T-helper 22 cell (primary cell): ENCODE results near the gene CENPP.
A peak's percentile ranks its signal among the peaks of the same experiment; 100 is the strongest.

Experiments used
- DNase-seq: peaks from one replicate; pipeline ENCODE4 v3.0.0-alpha.2; 2020; ENCODE audit warnings: low read depth

Gene CENPP

DNA sequence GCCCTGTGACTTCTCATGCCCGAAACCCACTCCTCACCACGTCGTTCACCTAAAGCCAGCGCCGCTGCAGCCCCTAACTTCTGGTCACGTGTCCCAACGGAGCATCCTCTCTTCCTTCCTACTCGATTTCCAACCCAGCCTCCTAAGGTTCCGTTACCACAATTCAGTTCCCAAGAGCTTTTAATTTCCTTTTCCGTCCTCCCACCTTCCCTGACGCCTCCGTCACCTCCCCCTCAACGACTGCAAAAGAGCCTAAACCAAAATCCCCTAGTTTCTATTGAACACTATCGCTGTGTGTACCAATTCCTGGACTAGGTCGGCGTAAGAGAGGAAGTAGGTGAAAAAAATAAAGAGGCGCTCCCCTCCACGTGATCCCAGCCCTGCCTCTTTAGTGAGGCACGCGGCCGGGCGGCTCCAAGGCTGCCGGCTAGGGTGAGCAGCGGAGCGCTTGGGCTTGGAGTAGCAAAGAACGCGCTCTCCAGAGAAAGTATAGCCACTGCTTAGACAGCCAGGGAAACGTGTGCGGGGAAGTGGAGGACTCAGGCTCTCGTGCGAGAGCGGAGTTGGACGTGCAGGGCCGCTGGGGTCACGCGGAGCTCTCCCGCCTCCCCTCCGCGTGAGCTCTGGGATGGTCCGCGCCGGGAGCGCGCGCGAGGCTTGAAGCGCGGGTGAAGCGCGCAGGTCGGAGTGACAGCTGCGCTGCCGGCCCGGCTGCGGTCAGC, at the start of gene CENPP, which contains the start of gene NOL8:
TSS of gene CENPP (plus strand) at position 685 of the 722 bp plus-strand sequence.
TSS of gene NOL8 (minus strand) at position 82 of the 722 bp plus-strand sequence. CDS start 1,189 bp downstream, outside the sequence.
- peak; percentile 72 for DNase-seq

DNA sequence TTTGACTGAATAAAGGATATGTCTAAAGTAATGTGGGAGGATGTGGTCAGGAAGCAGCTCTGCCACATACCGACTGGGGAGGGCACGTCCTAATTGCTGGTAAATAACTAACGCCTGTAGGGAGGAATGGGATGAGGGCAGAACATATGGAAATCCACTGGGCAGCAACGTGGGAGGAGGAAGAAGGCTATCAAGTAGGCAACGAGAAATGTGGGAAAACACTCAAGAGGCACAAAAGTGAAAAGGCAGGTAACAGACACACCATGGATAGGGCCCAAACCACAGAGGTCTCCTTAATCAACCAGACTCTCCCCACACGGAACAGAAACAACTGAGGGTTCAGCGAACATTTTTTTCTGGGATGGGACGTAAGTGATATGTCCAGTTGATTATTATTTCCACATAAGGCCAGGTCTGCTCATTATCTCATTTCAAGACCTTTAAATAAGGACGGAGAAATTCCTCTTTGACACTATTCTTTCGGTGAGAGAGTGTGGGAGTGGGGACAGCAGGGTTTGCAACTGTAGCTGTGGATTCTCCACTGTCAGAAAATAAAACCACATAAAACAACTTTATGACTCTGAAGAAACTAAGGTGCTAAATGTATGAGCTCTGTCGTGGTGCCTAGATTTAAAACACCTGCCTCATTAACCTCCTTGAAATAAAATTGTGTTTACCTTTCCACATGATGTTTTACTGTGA, 49.3 kb upstream of the CENPP start:
- no peak for DNase-seq

DNA sequence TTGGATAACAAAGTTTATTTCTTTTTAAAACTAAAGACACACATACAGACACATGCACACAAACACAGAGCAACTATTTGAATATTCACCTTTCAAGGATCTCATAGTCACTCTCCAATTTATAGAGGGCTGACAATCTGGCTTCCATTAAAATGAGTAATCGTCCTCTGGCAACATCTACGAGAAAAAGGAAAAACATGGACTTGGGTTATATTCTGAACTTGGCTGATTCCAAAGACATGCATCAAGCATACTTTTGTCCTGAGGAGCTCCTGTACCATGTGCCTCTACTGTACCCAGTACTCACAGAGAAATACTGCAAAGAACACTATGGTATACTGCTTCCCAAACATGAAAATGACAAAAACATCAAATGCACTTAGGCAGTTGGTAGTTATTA, 47.6 kb upstream of the CENPP start:
- DNase-seq, result no peak

DNA sequence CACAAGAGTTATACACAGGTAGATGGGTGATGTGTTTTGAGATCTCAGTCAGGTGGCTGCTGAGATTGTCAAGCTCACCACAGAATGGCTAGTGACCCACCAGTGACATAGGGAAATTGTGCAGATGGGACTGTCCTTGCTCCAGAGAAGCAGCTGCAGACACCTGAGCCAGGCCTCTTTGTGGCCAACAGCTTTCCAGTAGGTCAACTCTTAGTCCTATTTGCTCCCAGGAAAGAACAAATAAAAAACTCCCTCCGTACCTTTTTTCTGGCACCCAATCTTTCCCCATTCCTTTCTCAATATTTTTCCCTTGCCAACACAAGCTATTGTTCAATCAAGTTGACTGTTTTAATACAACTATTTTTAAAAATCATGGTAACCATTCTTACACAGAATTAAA, 46.5 kb upstream of the CENPP start:
- DNase-seq, result no peak

DNA sequence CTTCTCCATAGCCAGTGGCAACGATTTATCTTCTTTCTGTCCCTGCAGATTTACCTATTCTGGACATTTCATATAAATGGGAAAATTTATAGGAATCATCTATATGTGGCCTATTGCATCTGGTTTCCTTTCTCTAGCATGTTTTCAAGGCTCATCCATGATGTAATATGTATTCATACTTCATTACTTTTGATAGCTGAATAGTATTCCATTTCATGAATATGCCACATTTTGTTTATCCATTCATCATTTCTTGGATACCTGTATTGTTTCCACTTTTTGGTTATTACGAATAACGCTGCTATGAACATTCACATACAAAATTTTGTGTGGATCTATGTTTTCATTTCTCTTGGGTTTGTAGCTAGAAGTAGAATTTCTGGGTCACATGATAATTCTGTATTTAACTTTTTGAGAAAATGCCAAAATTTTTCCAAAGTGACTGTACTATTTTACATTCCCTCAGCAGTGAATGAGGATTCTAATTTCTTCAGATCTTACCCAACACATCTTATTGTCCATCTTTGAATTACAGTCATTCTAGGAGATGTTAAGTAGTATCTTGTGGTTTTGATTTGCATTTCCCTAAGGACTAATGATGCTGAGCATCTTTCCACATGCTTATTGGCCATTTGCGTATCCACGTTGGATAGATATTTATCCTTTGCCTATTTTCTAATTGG, 35.9 kb upstream of the CENPP start:
- DNase-seq, result no peak

DNA sequence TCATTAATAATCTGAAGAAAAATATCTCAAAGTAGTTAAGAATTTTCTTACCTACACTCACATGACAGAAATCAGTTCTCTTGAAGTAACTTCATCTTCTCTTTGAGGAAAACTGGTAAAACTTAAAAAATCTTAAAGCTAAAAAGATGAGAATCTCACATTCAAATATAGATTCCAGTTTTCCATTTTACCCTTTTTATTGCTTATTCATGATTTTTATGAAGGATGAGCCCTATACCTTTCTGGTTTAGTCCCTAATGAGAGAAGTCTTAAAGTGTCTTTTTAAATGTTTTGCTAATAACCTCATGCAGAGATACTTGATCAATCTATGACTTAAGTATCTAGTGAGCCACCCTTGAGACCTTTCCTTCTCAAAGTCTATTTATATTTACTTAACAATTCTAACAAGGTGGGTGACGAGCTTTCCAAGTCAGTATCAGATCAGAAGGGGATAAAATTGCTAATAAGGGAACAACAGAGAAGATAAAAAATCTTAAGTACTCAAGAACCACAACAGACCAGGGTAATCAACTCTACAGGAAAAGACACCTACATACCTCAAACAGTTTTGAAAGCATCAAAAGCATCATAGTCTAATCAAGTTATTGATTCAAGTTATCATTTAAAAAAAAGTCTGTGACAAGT, 34.8 kb upstream of the CENPP start:
- DNase-seq, result no peak

DNA sequence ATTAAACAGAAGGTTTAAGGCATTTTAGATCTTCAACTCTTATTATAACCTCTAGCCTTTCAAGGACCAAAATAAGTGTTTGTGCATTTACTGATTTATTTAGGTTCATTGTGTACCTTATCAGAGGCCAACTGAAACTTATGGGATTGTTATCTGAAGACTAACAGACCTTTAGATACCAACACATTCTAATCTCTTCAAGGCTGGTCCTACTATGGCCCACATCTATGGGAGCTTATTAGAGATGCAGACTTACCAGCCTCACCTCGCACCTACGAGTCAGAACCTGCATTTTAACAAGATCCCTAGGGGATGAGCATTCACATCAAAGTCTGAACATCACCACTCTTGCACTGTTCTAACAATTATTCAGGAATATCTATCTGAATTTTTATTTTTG, 34.2 kb upstream of the CENPP start:
- DNase-seq, result no peak

DNA sequence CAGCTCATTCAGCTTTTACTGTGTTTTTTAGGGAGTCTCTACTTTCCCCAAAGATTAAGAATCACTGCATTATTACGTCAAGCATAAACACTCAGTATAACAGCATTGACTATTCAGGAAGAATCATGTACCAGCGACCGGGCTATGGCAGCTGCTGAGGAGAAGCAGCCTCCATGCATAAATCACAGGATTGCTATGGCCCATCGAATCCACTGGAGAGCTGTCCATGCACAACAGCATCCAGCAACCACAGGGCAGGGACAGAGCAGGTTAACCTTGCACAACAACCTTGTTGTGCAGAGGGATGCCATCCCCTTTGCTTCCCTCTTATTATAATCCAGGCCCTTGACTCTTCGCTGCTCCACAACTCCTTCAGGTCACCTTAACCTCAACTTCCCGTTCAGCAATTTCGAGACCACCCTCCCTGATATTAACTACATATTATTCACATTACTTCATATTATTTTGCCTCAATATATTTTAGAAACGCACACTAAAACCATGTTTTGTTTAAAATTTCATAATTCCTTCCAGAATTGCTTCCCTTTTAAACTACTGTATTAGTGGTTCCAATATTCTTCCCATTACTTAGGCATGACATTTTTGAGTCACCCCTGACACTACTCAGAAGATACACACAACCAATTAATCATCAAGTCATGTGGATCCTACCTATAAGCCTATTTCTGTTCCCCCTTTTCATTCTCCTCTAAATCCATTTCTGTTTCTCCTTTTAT, 33.2 kb upstream of the CENPP start:
- no peak for DNase-seq

DNA sequence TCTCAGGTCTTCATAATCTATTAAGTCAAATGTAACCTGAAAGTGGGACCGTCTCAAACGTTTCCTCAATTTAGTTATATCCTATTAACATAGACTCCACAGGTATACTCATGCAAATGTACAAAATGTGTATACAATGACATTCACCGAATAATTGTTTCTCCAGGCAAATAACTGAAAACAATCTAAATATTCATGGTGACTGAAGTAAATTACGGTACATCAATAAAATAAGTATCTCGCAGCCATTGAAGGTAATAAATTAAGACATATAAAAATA, 32.7 kb upstream of the CENPP start:
- no peak for DNase-seq

DNA sequence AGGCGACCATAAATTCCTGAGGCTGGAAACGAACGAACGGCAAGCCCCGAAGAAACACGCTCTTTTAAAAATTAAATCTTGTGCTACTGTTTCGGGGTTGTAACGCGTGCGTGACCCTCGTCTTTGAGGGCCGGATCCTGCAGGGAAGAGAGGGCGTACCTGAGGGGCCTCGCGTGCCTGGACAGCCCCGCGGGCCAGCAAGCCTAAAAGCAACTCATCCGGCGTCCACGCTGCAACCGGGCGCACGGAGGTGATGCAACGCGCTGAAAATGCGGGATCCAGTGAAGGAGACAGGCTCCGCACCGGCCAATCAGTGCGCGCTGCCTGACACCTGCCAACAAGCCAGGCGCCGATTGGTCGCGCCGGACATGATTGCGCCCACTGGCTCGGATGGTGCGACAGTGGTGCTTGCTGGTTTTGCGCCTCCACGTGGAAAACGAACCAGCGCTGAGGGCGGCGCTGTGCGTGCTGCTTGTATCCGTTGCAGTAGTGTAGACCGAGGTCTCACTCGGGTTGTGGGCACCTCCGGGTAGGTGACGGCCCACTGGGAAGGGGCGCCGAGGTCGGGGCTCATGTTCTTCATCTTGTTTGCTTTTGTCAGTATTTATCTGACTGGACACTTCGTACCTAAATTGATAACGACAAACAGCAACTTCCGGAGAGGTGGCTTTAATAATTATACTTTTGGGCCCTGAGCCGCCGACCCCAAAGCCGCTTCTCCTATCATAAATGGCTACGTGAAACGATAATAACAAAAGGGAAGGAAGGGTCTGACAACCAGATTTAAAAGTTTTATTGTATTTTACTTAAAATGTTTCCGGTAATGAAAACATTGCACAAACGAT, 32.1 kb upstream of the CENPP start, which contains the start of gene IARS1:
TSS of gene IARS1 (minus strand) at position 246 of the 845 bp plus-strand sequence. CDS start 4,278 bp downstream, outside the sequence.
- DNase-seq, result peak; percentile 98

DNA sequence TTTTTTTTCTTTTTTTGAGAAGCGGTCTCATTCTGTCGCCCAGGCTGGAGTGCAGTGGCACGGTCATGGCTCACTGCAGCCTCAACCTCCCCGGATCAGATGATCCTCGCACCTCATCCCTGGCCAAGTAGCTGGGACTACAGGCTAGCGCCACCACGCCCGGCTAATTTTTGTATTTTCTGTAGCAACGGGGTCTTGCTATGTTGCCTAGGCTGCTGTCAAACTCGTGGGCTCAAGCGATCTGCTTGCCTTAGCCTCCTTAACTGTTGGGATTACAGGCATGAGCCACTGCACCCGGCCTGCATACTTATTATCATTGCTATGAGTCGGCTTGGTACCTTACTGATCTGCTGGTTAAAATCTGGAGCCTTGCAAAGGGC, 31.5 kb upstream of the CENPP start:
- DNase-seq, result no peak

DNA sequence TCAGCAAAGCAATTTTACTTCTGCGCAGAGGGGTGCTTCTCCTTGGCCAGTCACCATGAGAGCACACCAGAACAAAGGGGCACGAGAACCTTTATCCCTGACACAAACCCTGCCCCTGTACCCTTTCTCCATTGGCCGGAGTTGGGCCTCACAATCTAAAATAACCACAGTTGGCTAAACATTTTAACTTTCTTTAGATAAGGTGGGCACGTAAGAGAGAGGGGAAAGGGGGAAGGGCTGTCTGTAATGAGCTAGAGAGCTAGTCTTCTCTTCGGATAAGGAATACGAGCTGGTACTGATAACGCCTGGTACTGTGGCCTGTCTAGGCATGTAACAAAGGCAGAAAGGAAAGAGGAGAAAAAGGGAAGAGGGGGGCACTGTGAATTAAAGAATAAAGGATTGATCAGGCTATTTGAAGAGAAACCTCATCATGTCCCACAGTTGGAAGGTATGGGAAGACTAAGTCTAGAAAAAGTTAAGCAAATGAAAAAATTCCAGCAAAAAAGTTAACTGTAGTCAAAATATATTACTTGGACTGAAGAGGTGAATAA, 30.4 kb upstream of the CENPP start:
- DNase-seq, result no peak

DNA sequence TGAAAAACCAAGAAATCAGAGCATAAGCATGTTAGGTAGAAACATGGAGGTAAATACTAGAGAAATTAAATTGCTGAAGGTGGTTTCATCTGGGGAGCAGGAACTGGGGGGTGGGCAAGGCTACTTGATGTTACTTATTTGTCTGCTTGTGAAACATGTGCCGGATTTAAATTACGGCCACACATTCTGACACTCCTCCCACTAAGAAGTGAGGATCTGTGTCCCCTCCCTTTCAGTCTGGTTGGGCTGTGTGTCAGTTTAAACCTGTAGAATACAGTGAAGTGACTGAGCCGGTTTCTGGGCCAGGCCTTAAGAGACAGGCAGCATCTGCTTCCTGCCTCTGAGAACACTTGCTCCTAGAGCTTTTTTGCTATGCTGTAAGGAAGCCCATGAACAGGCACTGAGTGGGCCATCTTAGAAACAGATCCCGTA, 29.9 kb upstream of the CENPP start:
- DNase-seq, result no peak

DNA sequence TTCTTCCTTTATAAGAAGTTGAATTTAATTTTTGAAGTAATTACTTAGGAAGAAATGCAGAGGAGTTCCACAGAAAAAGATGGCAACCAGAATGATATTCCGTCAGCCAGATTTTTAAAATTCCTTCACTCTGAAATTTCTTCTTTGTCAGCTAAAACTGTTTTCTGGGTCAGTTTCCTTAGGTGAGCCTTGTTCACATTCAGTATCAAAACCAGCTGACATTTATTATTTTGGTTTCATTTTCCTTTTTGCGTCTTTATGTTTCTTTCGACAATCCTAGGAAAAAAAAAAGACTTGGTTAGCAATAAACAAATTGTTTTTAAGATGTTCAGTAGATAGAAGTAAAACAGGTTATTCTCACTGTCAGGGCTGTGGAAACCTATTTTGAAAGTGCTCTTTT, 28.1 kb upstream of the CENPP start:
- no peak for DNase-seq

DNA sequence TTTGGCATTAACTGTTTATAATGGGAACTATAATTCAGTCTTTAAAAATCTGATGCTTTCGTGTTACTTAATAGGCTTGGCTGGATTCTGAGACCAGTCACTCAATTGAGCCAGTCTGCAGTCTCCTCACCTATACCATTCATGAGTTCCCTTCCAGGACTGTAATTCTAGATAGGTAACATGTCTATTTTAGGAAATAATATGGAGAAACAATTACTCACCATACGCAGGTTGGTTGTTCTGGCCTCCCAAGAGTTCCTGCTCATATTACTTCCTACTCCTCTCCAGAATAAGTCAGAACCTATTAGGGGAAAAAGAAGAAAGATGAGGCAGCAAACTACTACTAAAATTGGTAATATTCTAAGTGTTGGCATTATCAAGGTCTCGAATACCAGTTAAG, 27.7 kb upstream of the CENPP start:
- DNase-seq, result no peak

DNA sequence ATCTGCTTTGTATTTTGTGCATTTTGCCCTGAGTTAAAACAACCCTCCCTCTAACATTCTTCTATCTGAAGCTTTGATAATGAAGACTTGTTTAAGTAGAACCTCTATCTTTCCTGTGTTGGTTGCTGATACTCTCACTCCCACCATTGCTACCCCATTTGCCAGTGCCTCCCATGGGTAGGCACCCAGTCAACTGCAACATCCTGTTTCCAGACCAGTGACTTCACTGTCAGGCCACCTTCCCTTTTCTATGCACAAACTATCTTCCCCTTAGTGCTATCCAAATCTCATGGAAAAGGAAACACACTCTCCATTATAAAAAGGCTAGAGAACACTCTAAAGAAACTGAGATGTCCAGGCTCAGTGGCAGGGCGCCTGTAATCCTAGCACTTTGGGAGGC, 26.6 kb upstream of the CENPP start:
- DNase-seq, result no peak

DNA sequence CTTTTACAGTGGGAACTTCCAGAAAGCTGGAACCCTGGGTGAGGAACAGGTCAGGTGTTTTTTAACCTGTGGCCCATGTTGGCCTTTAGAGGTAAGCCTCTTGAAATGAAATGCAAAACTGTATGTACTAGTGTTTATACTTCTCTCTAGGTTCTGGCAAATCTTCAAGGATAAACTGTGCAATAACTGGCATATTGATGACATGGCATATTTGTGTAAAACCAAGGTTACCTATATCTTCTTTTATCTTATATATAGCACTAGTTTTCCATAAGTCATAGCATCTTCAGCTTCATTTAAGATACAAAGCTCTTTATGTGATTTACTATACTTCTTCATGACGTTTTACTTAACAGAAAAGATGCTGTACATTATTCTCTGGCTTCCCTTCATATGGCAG, 24.8 kb upstream of the CENPP start:
- DNase-seq, result no peak

DNA sequence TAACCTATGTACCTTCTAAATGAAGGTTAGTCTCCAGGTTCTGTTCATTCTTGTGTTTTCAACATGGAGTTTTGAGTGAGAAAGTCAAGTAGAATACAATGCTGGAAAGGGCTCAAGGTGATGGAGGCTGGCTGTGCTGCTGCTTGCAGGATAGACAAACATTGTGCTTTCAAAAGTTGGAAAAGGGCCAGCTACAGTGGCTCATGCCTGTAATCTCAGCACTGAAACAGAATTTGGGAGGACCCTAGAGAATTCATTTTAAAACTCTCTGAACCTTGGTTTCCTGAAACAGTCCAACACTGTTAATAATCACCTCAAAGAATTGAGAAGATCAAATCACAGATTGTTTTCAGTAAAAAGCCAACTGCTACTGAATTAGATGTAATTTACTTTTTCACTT, 16.9 kb upstream of the CENPP start:
- no peak for DNase-seq

DNA sequence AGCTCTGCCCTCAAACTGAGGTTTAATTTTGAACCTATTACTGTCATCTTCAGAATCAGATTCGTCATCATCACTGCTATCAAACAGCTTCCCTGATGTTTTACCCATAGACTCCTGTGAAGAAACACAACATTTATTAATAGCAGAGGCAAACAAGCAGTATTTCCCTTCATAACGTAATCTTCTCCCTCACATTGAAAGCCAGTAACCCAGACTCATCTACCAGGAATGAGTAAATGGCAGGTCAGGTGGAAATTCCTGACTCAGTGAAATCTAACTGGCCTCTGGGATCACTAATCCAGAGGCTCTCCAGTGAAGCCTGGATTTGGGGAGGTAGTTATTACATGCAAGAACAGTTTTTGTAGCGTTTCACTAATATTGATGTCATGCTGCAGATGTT, 15.2 kb upstream of the CENPP start:
- no peak for DNase-seq

DNA sequence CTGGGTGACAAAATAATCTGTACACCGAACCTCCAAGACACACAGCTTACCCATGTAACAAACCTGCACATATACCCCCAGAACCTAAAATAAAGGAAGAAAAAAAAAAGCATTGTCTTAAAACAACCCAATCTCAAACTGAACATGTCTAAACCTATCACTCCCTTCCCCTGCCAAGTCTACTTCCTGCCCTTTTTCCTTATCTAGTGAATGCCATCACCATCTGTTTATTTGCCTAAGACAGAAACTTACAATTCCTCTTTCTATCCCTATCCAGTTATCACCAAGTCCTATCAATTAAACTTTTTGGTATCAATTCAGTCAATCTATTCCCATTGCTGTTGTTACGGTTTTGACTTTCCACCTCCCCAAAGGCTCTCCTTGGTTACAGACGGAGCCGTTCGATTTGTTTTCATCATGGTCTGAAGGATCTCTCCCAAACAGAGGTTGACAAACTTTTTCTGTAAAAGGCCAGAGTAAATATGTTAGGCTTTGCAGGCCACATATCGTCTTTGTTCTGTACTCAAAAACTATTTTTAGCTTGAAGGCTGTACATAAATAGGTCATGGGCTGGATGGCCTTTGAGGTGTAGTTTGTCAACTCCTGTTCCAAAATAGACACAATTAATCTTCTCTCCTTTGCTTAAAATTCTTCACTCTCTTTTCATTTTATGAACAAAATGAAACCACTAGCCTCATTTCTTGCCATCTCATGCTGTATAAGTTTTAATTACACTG, 12.7 kb upstream of the CENPP start:
- no peak for DNase-seq
